Ishikawa (cell line): Measurements from ENCODE around the gene HOXB5.

Experiments
- CEBPB ChIP-seq: IDR thresholded peaks from 2 replicates; pipeline ENCODE4 v1.6.1; 2012
- CREB1 ChIP-seq: IDR thresholded peaks from 2 replicates; pipeline ENCODE4 v1.6.1; 2012; ENCODE audit warnings: low read depth
- EGR1 ChIP-seq: IDR thresholded peaks from 2 replicates; pipeline ENCODE4 v1.6.1; 2012
- EP300 ChIP-seq: IDR thresholded peaks from 2 replicates; pipeline ENCODE4 v1.6.1; 2012; ENCODE audit warnings: borderline replicate concordance
- FOXM1 ChIP-seq: IDR thresholded peaks from 2 replicates; pipeline ENCODE4 v1.6.1; 2012; ENCODE audit warnings: low read depth, borderline replicate concordance
- MAX ChIP-seq: IDR thresholded peaks from 2 replicates; pipeline ENCODE4 v1.6.1; 2012
- NFIC ChIP-seq: IDR thresholded peaks from 2 replicates; pipeline ENCODE4 v1.6.1; 2012
- RAD21 ChIP-seq: IDR thresholded peaks from 2 replicates; pipeline ENCODE4 v1.6.1; 2012; ENCODE audit warnings: low read depth
- REST ChIP-seq: IDR thresholded peaks from 2 replicates; pipeline ENCODE4 v1.6.1; 2012; ENCODE audit warnings: low read depth, mild to moderate bottlenecking
- TAF1 ChIP-seq: IDR thresholded peaks from 2 replicates; pipeline ENCODE4 v1.6.1; 2012; ENCODE audit warnings: low read depth, mild to moderate bottlenecking
- TCF12 ChIP-seq: IDR thresholded peaks from 2 replicates; pipeline ENCODE4 v1.6.1; 2012; ENCODE audit warnings: low read depth
- TEAD4 ChIP-seq: IDR thresholded peaks from 2 replicates; pipeline ENCODE4 v1.6.1; 2012
- USF1 ChIP-seq: IDR thresholded peaks from 2 replicates; pipeline ENCODE4 v1.6.1; 2012
- YY1 ChIP-seq: IDR thresholded peaks from 2 replicates; pipeline ENCODE4 v1.6.1; 2012; ENCODE audit warnings: low read depth
- ZBTB7A ChIP-seq: IDR thresholded peaks from 2 replicates; pipeline ENCODE4 v1.6.1; 2012; ENCODE audit warnings: low read depth

Gene HOXB5

GRCh38 chr17:48569240-48569582 lies 24.4 kb downstream of the HOXB5 start:
- TF ChIP-seq TEAD4 = no peak
- no peak for TF ChIP-seq NFIC
- no peak for TF ChIP-seq FOXM1
- no peak for TF ChIP-seq CEBPB
- TF ChIP-seq EP300 = no peak

- TF ChIP-seq REST = no peak
- peak; percentile 64 for TF ChIP-seq USF1
- peak; percentile 20; the same call in 1 of the 2 replicates for TF ChIP-seq EP300
- no peak for TF ChIP-seq NFIC
- TF ChIP-seq TEAD4 = no peak
- peak; percentile 26; the same call in 1 of the 2 replicates for TF ChIP-seq TCF12
- no peak for TF ChIP-seq CEBPB
These were observed 24.9 kb downstream of the HOXB5 start for GRCh38 chr17:48568499-48569239.

- TF ChIP-seq USF1 = no peak
- TF ChIP-seq RAD21 = no peak
- no peak for TF ChIP-seq REST
These were observed 25.8 kb downstream of the HOXB5 start for GRCh38 chr17:48567646-48568354.

GRCh38 chr17:48567209-48567608 lies 26.4 kb downstream of the HOXB5 start:
- TF ChIP-seq EGR1 (no peak), REST (no peak), EP300 (no peak), CREB1 (no peak), ZBTB7A (no peak), TAF1 (no peak), USF1 (no peak), TCF12 (no peak), RAD21 (no peak), MAX (no peak), YY1 (no peak), TEAD4 (no peak), NFIC (no peak)

- TF ChIP-seq MAX = no peak
- no peak for TF ChIP-seq ZBTB7A
These were observed 26.9 kb downstream of the HOXB5 start for GRCh38 chr17:48566717-48567116.
